Choroid plexus epithelial cell (primary cell): ENCODE data around the gene FAM83F.
A peak's percentile ranks its signal among the peaks of the same experiment; 100 is the strongest.

Experiments
- DNase-seq: peaks from one replicate; pipeline ENCODE4 v3.0.0-alpha.2; 2010; ENCODE audit warnings: low read depth
- H3K4me3 ChIP-seq: 2 replicates; pipeline ENCODE4 v1.5.1; 2011; ENCODE audit warnings: low read depth, mild to moderate bottlenecking, control low read depth, low read length, moderate library complexity
- TF ChIP-seq, protein P1 (sequence below): conservative IDR thresholded peaks from 2 replicates; pipeline ENCODE4 v1.5.1; 2011; ENCODE audit warnings: low read depth, mild to moderate bottlenecking, control low read depth, inconsistent platforms, low read length, moderate library complexity

Gene FAM83F

DNA sequence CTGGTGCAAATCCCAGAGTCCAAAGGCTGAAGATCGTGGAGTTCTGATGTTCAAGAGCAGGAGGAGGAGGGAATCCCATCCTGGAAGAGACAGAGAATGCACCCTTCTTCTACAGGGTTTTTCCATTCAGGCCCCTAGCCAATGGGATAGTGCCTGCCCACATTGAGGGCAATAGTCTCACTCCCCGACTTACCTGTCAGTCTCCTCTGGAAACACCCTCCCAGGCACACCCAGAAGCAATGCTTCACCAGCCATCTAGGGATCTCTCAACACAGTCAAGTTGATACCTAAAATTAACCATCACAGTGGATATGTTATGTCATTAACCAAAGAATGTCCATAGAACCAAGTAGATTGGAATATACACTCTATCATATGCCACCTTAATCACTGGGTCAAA lies 72.9 kb downstream of the FAM83F start:
- no peak for DNase-seq
- TF ChIP-seq, protein P1, sequence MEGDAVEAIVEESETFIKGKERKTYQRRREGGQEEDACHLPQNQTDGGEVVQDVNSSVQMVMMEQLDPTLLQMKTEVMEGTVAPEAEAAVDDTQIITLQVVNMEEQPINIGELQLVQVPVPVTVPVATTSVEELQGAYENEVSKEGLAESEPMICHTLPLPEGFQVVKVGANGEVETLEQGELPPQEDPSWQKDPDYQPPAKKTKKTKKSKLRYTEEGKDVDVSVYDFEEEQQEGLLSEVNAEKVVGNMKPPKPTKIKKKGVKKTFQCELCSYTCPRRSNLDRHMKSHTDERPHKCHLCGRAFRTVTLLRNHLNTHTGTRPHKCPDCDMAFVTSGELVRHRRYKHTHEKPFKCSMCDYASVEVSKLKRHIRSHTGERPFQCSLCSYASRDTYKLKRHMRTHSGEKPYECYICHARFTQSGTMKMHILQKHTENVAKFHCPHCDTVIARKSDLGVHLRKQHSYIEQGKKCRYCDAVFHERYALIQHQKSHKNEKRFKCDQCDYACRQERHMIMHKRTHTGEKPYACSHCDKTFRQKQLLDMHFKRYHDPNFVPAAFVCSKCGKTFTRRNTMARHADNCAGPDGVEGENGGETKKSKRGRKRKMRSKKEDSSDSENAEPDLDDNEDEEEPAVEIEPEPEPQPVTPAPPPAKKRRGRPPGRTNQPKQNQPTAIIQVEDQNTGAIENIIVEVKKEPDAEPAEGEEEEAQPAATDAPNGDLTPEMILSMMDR = no peak

DNA sequence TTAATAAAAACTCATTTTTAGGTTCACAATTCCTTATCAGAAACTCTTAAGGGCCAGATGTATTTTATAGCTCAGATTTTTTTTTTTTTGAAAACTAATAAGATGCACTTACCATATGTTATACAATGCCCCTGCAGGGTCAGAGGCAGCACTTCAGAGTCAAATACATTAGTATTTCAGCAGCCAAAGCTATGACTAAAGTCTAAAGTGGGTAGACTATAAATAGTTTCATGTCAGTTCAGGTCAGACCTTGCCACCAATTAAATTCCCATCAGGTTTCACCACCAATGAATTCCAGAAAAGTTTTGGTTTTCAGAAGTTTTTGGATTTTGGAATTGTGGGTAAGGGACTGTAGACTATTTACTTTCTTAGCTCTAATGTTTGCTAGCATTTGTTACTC lies 75.9 kb downstream of the FAM83F start:
- DNase-seq = no peak
- TF ChIP-seq, protein P1 = no peak
- no peak overlapping the region for H3K4me3 ChIP-seq

More for the DNA sequence above, 72.9 kb downstream of the FAM83F start:
- no peak overlapping the region for H3K4me3 ChIP-seq

DNA sequence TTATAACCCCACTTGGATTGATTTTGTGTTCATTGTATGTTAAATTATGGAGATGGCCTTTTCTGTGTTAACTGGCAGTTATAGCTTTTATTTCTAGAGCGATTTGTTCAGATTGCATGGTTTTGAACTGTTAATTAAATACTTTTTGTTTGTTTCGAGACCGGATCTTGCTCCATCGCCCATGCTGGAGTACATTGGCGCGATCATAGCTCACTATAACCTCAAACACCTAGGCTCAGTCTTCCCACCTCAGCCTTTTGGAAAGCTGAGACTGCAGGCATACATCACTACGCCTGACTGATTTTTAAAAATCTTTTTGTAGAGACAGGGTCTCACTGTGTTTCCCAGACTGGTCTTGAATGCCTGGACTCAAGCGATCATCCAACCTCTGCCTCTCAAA lies 77.0 kb downstream of the FAM83F start:
- no peak for DNase-seq
- TF ChIP-seq, protein P1 = no peak
- H3K4me3 ChIP-seq = no peak overlapping the region

DNA sequence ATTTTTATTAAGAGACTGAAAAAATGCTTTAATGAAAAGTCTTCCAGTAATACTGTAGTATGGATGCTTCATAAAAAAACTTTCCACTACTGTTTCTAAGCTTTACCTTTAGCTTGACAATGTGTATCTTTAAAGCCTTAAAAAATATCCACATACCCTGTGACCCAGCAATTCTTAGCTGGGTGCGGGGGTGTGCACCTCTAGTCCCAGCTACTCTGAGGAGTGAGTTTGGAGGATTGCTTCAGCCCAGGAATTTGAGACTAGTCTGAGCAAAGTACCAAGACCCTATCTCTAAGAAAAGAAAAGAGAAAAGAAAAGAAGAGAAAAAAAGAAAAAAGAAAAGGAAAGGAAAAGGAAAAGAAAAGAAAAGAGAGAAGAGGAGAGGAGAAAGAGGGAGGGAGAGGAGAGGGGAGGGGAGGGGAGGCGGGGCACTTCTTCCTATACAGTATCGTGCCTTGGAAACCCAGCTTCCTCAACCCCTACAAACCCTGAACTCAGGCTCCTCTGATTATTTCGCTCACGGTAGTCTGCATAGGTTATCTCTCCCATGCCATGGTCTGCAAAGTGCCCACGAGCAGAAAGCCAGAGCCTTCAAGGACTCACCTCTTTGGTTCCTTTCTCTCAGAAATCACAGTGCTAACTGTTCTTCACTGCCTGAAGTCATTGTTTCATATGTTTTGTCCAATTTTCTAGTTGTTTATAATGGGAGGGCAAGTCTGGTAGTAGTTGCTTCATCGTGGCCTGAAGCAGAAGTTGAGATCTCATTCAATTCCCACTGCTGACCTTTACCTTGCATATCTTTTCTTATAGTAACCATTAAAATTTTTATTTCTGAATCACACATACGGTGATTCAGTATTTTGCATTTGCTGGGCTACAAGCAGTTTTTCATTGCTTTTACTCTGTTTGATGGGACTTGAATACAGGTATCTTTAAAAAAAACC lies 82.2 kb downstream of the FAM83F start:
- peak; percentile 7 for DNase-seq
- TF ChIP-seq, protein P1 = no peak
- no peak overlapping the region for H3K4me3 ChIP-seq

DNA sequence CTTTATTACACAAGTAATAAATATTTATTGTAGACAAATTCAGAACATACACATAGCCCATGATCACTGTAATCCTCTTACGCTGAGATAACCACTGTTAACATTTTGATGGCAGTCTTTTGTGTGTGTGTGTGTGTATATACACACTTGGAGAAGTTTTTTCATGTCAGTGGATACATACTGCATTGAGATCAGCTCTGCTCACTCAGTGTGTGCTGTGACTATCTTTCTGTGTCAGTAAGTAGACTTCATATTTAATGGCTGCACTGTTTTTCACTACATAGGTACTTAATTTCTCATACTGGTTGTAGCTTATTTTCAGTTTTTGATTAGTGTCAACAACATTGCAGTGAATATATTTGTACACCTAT lies 82.9 kb downstream of the FAM83F start:
- no peak overlapping the region for H3K4me3 ChIP-seq
- DNase-seq = no peak
- TF ChIP-seq, protein P1 = no peak

DNA sequence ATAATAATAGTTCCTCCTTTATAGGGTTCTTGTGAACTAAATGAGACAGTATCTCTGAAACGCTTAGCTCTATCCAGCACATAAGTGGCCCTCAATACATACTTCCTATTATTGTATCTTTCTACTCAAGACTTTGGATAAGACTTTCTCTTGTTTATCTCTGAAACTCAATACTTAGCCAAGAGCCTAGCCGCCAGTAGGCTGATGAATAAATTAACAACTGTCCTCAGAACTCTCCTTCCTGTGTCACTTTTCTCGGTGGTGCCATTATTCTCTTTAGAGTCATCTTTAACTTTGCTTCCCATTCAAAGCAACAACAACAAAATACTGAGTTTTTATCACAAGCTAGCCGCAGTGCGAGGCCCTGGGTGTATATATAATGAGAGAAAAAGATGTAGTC lies 86.9 kb downstream of the FAM83F start:
- TF ChIP-seq, protein P1 = no peak
- H3K4me3 ChIP-seq = no peak overlapping the region
- no peak for DNase-seq

DNA sequence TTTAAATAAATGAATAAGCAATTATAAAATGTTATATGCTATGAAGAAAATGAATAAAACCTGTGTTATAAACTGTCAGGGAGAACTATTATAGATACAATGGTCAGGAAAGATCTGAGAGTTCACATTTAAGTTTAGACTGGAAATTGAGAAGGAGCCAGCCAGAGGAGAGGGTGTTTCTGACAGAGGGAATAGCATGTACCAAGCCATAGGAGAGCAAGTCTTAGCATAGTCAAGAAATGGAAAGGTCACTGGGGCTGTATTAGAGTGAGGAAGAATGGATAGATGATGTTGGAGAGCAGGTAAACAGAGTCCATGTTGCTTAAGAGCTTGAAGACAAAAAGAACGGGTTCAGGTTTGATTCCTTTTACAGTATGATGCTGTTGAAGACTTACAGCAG lies 87.4 kb downstream of the FAM83F start:
- TF ChIP-seq, protein P1 = no peak
- DNase-seq = no peak

More for the DNA sequence above, 87.4 kb downstream of the FAM83F start:
- no peak overlapping the region for H3K4me3 ChIP-seq
